HL-60/S4 treated with phorbol 12-myristate 13-acetate at 8.2 ng/mL for 4 days and 3 days (cell line): ENCODE results near the gene NPC1.
"Not testable (repeated sequence)": the region's sequence is repeated elsewhere in the genome, so short reads cannot be mapped to it uniquely, and the experiment has no call there.

Source experiments
- in situ Hi-C: fragments of 300-500 bp; cut with MboI; formaldehyde crosslinking; loops from 2 replicates; pipeline ENCODE4 v1.15.0; 2022; ENCODE audit warnings: low sequenced_read_pairs

The NPC1 gene

GRCh38 chr18:23499291-23499781 is 87.0 kb downstream of the NPC1 start:
- in situ Hi-C loops = no loop called here

DNA sequence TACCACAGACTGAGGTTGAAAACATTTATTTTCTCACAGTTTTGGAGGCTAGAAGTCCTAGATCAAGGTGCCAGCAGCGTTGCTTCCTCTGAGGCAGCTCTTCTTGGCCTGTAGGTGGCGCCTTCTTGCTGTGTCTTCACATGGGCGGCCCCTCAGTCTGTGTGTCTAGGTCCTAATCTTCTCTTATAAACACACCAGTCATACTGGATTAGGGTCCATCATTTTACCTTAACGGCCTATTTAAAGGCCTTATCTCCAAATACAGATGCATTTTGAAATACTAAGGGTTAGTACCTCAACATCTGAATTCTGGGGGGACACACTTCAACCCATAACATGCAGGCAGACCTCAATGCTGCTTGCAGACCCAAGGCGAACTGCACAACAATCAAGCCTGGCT is 87.4 kb downstream of the NPC1 start:
- in situ Hi-C loops = no loop called here

- in situ Hi-C loops = no loop called here
These were observed 88.2 kb downstream of the NPC1 start for GRCh38 chr18:23498117-23498516.

- in situ Hi-C loops = no loop called here
These were observed 90.4 kb downstream of the NPC1 start for GRCh38 chr18:23495723-23496440.

- in situ Hi-C loops = no loop called here
These were observed 91.3 kb downstream of the NPC1 start for GRCh38 chr18:23494992-23495391.

DNA sequence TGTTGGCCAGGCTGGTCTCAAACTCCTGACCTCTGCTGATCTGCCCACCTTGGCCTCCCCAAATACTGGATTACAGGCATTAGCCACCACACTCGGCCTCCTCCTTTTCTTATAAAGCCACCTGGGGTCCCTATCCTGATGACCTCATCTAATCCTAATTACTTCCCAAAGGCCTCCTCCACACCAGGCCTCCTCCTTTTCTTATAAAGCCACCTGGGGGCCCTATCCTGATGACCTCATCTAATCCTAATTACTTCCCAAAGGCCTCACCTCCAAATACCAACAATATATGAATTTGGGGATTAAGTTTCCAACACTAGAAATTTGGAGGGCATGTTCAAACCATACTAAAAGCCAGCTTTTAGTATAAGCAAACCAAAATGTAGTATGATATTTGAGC is 92.7 kb downstream of the NPC1 start:
- in situ Hi-C loops = no loop called here

GRCh38 chr18:23489586-23489985 is 96.7 kb downstream of the NPC1 start:
- in situ Hi-C loops = not testable (repeated sequence)

GRCh38 chr18:23487738-23488570 is 98.4 kb downstream of the NPC1 start:
- in situ Hi-C loops = no loop called here

DNA sequence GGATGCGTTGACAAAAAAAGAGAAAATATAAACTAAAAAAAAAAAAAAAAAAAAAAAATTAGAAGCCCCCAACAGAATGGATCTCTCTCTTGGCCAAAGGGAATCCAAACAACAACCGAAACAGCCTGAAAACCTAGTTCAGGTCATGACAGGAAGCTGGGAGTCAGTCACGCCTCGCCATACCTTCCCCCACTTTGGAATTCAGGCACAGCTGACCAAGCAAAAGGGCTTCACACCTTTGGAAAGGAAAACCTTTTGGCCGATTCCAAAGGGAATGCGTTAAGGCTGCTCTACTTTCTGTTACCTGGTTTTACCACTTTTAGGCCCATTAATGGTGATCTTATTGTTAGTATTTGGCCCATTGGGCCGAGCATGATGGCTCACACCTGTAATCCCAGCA is 100.9 kb downstream of the NPC1 start:
- in situ Hi-C loops = no loop called here

- in situ Hi-C loops = no loop called here
These were observed 101.6 kb downstream of the NPC1 start for GRCh38 chr18:23484561-23485182.
